SK-N-MC (cell line): ENCODE measurements around the gene PALMD.

Source experiments
- DNase-seq: peaks from one replicate; pipeline ENCODE4 v3.0.0-alpha.2; 2011; ENCODE audit warnings: low read depth, low spot score
- H3K27ac ChIP-seq: fragments of 200-600 bp; sonication (generic); 2 replicates; pipeline ENCODE4 v1.5.1; 2016; ENCODE audit warnings: mixed run types
- H3K36me3 ChIP-seq: fragments of 200-600 bp; sonication (generic); 2 replicates; pipeline ENCODE4 v1.6.1; 2017; ENCODE audit warnings: antibody characterized with exemption, low read length, mixed read lengths; ENCODE audit not compliant: insufficient read depth
- H3K4me3 ChIP-seq: fragments of 200-600 bp; sonication (generic); 2 replicates; pipeline ENCODE4 v1.5.1; 2016
- H3K9ac ChIP-seq: fragments of 200-600 bp; sonication (generic); 2 replicates; pipeline ENCODE4 v1.8.0; 2017; ENCODE audit warnings: mixed run types, mixed read lengths; ENCODE audit not compliant: insufficient read length
- H3K9me3 ChIP-seq: fragments of 200-600 bp; sonication (generic); 2 replicates; pipeline ENCODE4 v1.6.1; 2017; ENCODE audit warnings: low read depth, mild to moderate bottlenecking, antibody characterized with exemption, low read length, moderate library complexity, mixed read lengths
- EZH2 ChIP-seq: fragments of 200-600 bp; sonication (generic); IDR thresholded peaks from one replicate; pipeline ENCODE4 v1.6.1; 2017; ENCODE audit warnings: antibody characterized with exemption
- FOXP2 ChIP-seq: optimal IDR thresholded peaks from 2 replicates; pipeline ENCODE3; 2011; ENCODE audit warnings: mild to moderate bottlenecking, moderate library complexity; ENCODE audit not compliant: insufficient read depth; ENCODE audit errors: extremely low read length, control extremely low read depth
- POLR2AphosphoS5 ChIP-seq: IDR thresholded peaks from 2 replicates; pipeline ENCODE4 v1.6.1; 2012; ENCODE audit warnings: mild to moderate bottlenecking, low read depth, low read length, borderline replicate concordance

PALMD gene

DNA sequence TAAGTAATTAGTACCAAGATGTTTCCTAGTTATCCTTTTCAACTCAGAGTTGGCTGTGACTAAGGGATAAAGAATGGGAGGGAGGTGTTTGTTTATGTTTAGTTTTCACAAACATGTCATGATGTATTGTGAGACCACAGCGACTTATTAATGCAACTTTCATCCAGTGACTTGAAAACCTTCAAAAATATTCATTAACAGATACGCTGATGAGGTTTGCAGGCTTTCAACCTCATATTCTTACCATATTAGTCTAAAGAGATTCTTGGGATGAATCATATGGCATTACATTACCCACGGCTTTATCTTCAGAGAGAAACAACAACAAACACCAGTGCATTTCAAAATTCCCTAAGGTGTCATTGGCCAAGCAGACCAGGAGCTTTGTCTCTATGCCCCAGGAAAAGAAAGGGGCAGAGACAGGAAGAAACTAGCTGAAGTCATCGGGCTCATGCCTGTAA is 36.4 kb downstream of the PALMD start:
- Histone ChIP-seq H3K4me3 (no peak overlapping the region), H3K27ac (no peak overlapping the region), H3K36me3 (no peaks in the 10 kb centered on the region), H3K9me3 (no peaks in the 10 kb centered on the region), H3K9ac (no peak overlapping the region)
- no peak for DNase-seq
- TF ChIP-seq EZH2 (no peak), POLR2AphosphoS5 (no peak), FOXP2 (no peak)

DNA sequence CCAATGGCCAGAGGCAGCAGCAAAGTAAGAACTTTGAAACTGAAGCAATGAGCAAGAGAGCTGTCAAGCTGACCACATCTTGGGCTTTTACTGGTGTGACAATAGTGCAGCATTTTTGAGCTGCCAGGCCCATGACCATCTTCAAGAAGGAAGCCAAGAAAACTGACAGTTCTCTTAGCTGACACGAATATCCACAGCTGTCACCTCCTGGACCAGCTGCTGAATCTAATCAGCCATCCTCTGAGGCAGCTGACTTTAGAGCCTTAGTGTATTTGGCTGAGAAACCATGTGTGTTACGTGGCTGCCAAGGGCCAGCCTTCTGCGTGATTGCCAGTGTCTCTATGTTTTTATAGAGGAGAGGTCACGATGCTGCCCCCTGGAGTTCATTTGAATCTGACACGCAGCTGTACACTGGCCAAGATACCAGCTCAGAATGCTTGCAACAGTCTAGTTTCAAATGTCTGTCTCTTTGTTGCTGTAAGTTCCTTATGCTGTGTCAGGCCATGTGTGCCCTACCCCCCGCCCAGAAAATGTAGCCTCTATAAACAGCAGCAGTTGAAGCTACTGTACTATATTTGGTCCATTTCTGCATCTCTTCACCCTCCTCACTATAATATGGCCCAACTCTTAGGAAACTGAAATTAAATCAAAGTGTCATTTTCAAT is 39.7 kb downstream of the PALMD start:
- TF ChIP-seq FOXP2 (no peak), EZH2 (no peak), POLR2AphosphoS5 (no peak)
- DNase-seq, result no peak
- no peak overlapping the region for H3K27ac ChIP-seq
- no peaks in the 10 kb centered on the region for H3K9me3 ChIP-seq
- no peak overlapping the region for H3K9ac ChIP-seq
- no peak overlapping the region for H3K4me3 ChIP-seq
- H3K36me3 ChIP-seq, result no peaks in the 10 kb centered on the region

DNA sequence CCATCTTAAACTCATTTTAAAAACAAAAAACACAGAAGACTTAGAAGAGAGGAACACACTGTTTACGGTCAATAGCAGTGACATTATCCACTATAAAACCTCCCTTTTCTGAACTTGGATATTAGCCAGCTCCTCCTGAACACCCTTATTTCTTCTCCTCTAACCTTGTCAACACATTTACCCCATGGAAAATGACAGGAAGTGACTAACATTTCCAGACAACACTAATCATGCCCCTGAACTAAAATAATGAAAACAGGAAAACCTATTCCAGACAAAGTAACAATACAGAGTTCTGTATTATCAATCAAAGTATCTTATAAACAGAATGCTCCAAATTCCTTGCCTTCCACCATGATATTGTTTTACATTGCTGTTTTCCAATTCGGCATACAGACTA is 45.3 kb downstream of the PALMD start:
- Histone ChIP-seq H3K36me3 (no peaks in the 10 kb centered on the region), H3K9me3 (no peaks in the 10 kb centered on the region), H3K9ac (no peak overlapping the region), H3K4me3 (no peak overlapping the region), H3K27ac (no peak overlapping the region)
- TF ChIP-seq FOXP2, result no peak
- no peak for TF ChIP-seq EZH2
- no peak for TF ChIP-seq POLR2AphosphoS5
- DNase-seq, result no peak

DNA sequence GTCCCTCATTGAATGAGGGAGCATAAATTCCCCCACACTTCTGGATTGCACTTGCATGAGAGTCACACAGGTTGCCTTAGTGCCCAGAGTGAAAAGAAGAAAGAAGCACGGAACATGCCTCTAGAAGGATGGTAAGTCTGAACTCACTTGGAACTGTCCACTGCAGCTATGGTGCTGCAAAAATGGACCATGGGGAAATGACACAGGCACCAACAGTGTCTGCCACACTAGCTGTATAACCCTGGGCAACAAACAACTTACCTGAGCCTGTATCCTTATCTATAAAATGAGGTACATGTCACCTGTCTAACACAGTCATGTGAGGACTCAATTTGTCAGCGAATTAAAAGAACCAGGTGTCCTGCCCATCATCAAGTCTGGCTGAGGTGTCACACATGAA is 50.7 kb downstream of the PALMD start:
- no peak overlapping the region for H3K4me3 ChIP-seq
- no peak for TF ChIP-seq POLR2AphosphoS5
- no peak for TF ChIP-seq FOXP2
- no peak for TF ChIP-seq EZH2
- H3K9ac ChIP-seq, result no peak overlapping the region
- H3K9me3 ChIP-seq, result no peaks in the 10 kb centered on the region
- no peak for DNase-seq
- H3K36me3 ChIP-seq, result no peaks in the 10 kb centered on the region
- H3K27ac ChIP-seq, result no peak overlapping the region

DNA sequence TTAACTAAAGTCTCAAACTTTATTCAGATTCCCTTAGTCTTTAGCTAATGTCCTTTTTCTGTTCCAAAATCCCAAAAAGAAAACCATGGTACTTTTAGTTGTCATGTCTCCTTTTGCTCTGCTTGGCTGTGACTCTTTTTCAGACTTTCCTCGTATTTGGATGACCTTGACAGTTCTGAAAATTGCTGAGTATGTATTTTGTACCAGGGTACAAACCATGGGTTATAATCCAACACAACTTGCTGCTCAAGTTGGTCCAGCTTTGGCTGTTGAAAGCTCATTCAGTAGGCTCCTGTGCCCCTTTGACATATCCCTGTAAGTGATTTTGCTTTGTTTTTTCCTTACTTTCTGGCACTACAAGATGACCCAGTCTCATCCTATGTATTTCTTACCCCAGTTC is 51.7 kb downstream of the PALMD start:
- DNase-seq, result no peak
- no peak for TF ChIP-seq EZH2
- TF ChIP-seq FOXP2, result no peak
- TF ChIP-seq POLR2AphosphoS5, result no peak
- Histone ChIP-seq H3K9ac (no peak overlapping the region), H3K9me3 (no peaks in the 10 kb centered on the region), H3K4me3 (no peak overlapping the region), H3K36me3 (no peaks in the 10 kb centered on the region), H3K27ac (no peak overlapping the region)

DNA sequence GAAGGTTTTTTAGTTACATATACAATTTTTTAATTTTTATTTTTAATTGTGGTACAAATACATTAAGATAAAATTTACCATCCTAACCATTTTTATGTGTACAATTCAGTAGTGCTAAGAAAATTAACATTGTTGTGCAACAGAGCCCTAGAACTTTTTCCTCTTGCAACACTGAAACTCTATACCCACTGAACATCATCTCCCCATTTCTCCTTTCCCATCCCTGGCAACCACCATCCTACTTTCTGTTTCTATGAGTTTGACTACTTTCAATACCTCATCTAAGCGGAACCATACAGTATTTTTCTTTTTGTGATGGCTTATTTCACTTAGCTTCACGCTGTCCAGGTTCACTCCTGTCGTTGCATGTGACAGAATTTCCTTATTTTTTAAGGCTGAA is 54.1 kb downstream of the PALMD start:
- H3K9ac ChIP-seq, result no peak overlapping the region
- H3K27ac ChIP-seq, result no peak overlapping the region
- H3K9me3 ChIP-seq, result no peaks in the 10 kb centered on the region
- no peak for DNase-seq
- no peak overlapping the region for H3K4me3 ChIP-seq
- no peaks in the 10 kb centered on the region for H3K36me3 ChIP-seq
- TF ChIP-seq FOXP2 (no peak), EZH2 (no peak), POLR2AphosphoS5 (no peak)

DNA sequence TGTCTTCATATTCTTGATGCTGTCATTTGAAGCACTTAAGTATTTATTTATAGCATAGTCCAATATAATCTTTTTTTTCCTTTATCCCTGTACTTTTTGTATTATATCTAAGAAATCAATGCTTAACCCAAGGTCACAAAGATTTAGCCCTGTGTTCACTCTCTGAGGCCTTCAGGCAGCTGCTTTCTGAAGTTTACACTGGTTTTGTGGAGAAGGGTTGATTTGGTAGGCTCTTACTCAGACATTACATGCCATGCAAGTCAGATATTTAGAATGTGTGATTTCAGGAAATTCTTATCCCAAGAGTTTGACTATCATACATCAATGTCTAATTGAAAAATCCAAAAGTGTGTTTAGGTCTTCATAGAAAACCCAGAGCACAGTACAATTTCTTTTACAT is 56.3 kb downstream of the PALMD start:
- Histone ChIP-seq H3K9ac (no peak overlapping the region), H3K36me3 (no peaks in the 10 kb centered on the region), H3K9me3 (no peaks in the 10 kb centered on the region), H3K4me3 (no peak overlapping the region), H3K27ac (no peak overlapping the region)
- no peak for TF ChIP-seq EZH2
- TF ChIP-seq POLR2AphosphoS5, result no peak
- DNase-seq, result no peak

DNA sequence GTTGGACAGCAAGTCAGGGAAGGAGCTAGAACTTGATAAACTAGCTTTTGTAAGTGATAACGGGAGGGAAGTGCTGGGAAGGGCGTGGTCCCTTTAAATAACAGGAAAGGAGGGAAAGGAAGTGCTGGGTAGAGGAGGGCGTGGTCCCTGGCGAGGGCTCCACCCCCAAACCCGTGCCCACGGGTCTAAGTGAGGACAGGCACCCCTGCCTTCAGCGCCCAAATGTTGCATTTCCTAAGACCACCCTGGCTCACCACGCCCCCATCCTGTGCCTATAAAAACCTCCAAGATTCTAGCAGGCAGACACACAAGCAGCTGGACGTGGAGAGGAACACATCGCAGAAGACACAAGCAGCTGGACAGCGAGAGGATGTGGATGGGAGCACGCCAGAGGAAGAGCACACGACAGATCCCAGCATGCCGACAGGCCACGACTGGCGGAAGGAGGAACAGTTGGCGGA is 58.5 kb downstream of the PALMD start:
- TF ChIP-seq POLR2AphosphoS5 (no peak), FOXP2 (no peak), EZH2 (no peak)
- no peak overlapping the region for H3K9ac ChIP-seq
- DNase-seq, result no peak
- H3K9me3 ChIP-seq, result no peaks in the 10 kb centered on the region
- H3K27ac ChIP-seq, result no peak overlapping the region
- H3K36me3 ChIP-seq, result peaks cover 8% of the 10 kb centered on the region
- H3K4me3 ChIP-seq, result no peak overlapping the region

DNA sequence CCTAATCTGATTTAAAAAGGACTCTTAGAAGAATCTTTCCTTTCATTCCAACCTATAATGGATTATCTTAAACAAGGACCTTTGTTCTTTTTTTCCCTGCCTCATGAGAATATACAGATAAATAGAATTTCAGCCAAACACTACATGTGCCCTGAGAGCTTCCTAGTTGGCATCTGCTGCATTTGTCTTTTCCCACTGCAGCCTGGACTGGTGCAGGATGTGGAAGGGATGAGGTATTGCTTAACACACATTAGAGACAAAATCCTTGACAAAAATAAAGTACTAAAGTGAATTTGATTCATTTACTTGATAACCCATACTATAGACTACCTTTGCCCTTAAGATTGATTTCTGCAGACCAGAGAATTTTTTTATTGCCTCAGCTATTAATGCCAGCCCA is 59.5 kb downstream of the PALMD start:
- no peak for DNase-seq
- no peak for TF ChIP-seq POLR2AphosphoS5
- TF ChIP-seq EZH2, result no peak
- TF ChIP-seq FOXP2, result no peak
- Histone ChIP-seq H3K9me3 (no peaks in the 10 kb centered on the region), H3K4me3 (no peak overlapping the region), H3K9ac (no peak overlapping the region), H3K27ac (no peak overlapping the region), H3K36me3 (peaks cover 11% of the 10 kb centered on the region)
